Suppressor macrophage (primary cell): Measurements from ENCODE around the gene MROH7.

ENCODE experiments used
- DNase-seq, 4 experiments: peaks; one replicate each; pipeline ENCODE4 v3.0.0-alpha.2; 2020 to 2022

MROH7 gene

GRCh38 chr1:54743416-54744226 lies 102.0 kb downstream of the MROH7 start:
- no peak for DNase-seq

GRCh38 chr1:54744696-54745095 lies 103.1 kb downstream of the MROH7 start:
- DNase-seq, result no peak

- no peak for DNase-seq
Observed at GRCh38 chr1:54745274-54745673, 103.7 kb downstream of the MROH7 start.

- DNase-seq, result no peak
Observed at GRCh38 chr1:54745864-54746263, 104.3 kb downstream of the MROH7 start.

- DNase-seq, result no peak
Observed at GRCh38 chr1:54748094-54748835, 106.7 kb downstream of the MROH7 start.

- no peak for DNase-seq
Observed at GRCh38 chr1:54750596-54750995, 109.0 kb downstream of the MROH7 start.

GRCh38 chr1:54751426-54751825 lies 109.8 kb downstream of the MROH7 start:
- DNase-seq, result no peak

GRCh38 chr1:54754045-54754444 lies 112.5 kb downstream of the MROH7 start:
- DNase-seq, result no peak

- DNase-seq, result no peak
Observed at GRCh38 chr1:54754486-54755285, 113.1 kb downstream of the MROH7 start.

GRCh38 chr1:54757833-54758232 lies 116.2 kb downstream of the MROH7 start:
- no peak for DNase-seq

- no peak for DNase-seq
Observed at GRCh38 chr1:54758678-54759348, 117.2 kb downstream of the MROH7 start.
